ENCODE results near the gene LGI4. TPM values are rescaled to one million over a fixed set of nuclear protein-coding genes. Genes with fewer than 3 reads are reported as not detected.

The LGI4 gene
- polyA plus RNA-seq, 1 experiment = 0.25 TPM

GRCh38 chr19:35083691-35084508 is 51.0 kb downstream of the LGI4 start:
- CTCF ChIA-PET = interaction anchor here (1.0 to 5.1 kb wide), 2 partner anchors 17 to 111 kb away, joined by 4 to 43 read pairs; no protein-coding TSS in a partner anchor
- Histone ChIP-seq H3K36me3 (ENCODE audit: control insufficient read depth, insufficient read depth, low read length) (no peaks in the 10 kb centered on the region), H3K27me3 (ENCODE audit: control insufficient read depth, insufficient read depth, low read length) (no peaks in the 10 kb centered on the region), H3K4me3 (ENCODE audit: low read depth, low read length) (no peak overlapping the region)
- POLR2A ChIA-PET = no interaction called here
- TF ChIP-seq CTCF (IDR thresholded peaks at IDR 0.05; ENCODE audit: insufficient read depth, low read depth, low read length) = no peak
- no peak for DNase-seq (ENCODE audit: low read depth)

GRCh38 chr19:35081201-35081600 is 53.7 kb downstream of the LGI4 start:
- Histone ChIP-seq H3K4me3 (ENCODE audit: low read depth, low read length) (no peak overlapping the region), H3K27me3 (ENCODE audit: control insufficient read depth, insufficient read depth, low read length) (no peaks in the 10 kb centered on the region), H3K36me3 (ENCODE audit: control insufficient read depth, insufficient read depth, low read length) (no peaks in the 10 kb centered on the region)
- CTCF ChIA-PET = interaction anchor here (1.2 to 3.1 kb wide), 5 partner anchors 10 to 54 kb away, joined by 3 to 10 read pairs (median 6); partner anchors contain the start of gene LGI4
- no peak for TF ChIP-seq CTCF (IDR thresholded peaks at IDR 0.05; ENCODE audit: insufficient read depth, low read depth, low read length)
- no peak for DNase-seq (ENCODE audit: low read depth)
- POLR2A ChIA-PET = no interaction called here

- DNase-seq (ENCODE audit: low read depth) = no peak
- ChIA-PET POLR2A (no interaction called here), CTCF (interaction anchor here (0.9 to 3.1 kb wide), 5 partner anchors 11 to 55 kb away, joined by 3 to 10 read pairs (median 6); partner anchors contain the start of gene LGI4)
- H3K36me3 ChIP-seq (ENCODE audit: control insufficient read depth, insufficient read depth, low read length) = no peaks in the 10 kb centered on the region
- no peak overlapping the region for H3K4me3 ChIP-seq (ENCODE audit: low read depth, low read length)
- TF ChIP-seq CTCF (IDR thresholded peaks at IDR 0.05; ENCODE audit: insufficient read depth, low read depth, low read length) = no peak
- H3K27me3 ChIP-seq (ENCODE audit: control insufficient read depth, insufficient read depth, low read length) = no peaks in the 10 kb centered on the region
Measured at GRCh38 chr19:35080613-35081170, 54.2 kb downstream of the LGI4 start.

- ChIA-PET POLR2A (no interaction called here), CTCF (interaction anchor here (0.9 kb wide), 1 partner anchor 14 kb away, joined by 3 read pairs; no protein-coding TSS in a partner anchor)
- Histone ChIP-seq H3K27me3 (ENCODE audit: control insufficient read depth, insufficient read depth, low read length) (no peaks in the 10 kb centered on the region), H3K4me3 (ENCODE audit: low read depth, low read length) (no peak overlapping the region), H3K36me3 (ENCODE audit: control insufficient read depth, insufficient read depth, low read length) (no peaks in the 10 kb centered on the region)
- TF ChIP-seq CTCF (IDR thresholded peaks at IDR 0.05; ENCODE audit: insufficient read depth, low read depth, low read length) = no peak
- DNase-seq (ENCODE audit: low read depth) = no peak
Measured at GRCh38 chr19:35079826-35080225, 55.0 kb downstream of the LGI4 start.

All from BJ (cell line).